HG03066 (cell line): Measurements from ENCODE around the gene SEMA4A.
"Not testable (repeated sequence)": the region's sequence is repeated elsewhere in the genome, so short reads cannot be mapped to it uniquely, and the experiment has no call there.

Experiments
- ATAC-seq: cut with Tn5 transposase; IDR thresholded peaks from one replicate; pipeline ENCODE4 v1.9.1; 2021; ENCODE audit warnings: low read depth; ENCODE audit not compliant: unreplicated experiment

The SEMA4A gene

DNA sequence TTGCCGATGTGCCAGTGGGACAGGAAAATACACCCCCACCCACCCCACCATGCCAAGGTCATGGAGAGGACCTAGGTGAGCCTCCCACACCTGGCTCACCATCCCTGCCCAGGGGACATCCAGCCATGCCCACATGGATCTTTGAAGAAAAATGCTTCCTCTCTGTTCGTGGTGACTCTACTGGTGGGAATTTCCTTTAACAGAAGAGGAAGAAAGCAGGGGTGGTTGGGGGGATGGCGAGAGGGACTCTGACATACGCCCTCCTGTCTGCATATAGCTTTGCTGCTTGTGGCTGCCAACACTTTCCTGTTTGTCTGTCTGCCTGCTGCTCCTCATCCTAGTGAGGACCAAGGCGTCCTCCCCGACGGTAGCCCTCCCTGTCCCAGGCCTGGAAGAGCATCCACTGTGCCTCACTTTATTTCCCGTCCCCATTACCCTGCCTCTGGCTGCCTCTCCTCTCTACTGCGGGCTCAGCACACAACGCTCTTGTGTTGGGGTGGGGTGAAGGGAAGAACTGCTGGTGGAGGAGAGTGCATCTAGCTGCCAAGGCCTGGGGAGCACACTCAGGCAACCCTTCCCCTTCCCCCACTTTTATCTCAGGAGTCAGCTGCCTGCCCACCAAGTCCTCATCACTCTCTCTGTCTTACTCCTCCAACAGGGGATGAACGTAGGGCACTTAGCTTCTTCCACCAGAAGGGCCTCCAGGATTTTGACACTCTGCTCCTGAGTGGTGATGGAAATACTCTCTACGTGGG is 2.5 kb downstream of the SEMA4A start:
- no peak for ATAC-seq

DNA sequence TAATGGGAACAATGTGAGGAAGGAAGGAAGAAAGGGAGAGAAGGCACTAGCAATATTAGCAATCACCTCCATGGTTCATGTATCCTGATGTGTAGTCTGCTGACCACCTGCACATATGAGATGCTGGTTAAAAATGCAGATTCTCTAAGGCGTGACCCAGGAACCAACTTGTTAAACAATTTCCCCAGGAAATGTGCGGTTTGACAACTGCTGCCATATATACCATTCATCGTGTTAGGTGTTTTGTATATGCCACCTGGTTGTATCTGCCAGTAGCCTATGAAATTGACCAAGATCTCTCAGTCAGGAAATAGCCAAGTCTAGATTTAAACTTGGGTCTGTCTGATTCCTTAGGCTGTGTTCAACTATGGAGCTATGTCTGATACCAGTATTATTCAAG is 4.1 kb downstream of the SEMA4A start:
- ATAC-seq, result no peak

- no peak for ATAC-seq
These were observed 4.6 kb downstream of the SEMA4A start for GRCh38 chr1:156157966-156158365.

DNA sequence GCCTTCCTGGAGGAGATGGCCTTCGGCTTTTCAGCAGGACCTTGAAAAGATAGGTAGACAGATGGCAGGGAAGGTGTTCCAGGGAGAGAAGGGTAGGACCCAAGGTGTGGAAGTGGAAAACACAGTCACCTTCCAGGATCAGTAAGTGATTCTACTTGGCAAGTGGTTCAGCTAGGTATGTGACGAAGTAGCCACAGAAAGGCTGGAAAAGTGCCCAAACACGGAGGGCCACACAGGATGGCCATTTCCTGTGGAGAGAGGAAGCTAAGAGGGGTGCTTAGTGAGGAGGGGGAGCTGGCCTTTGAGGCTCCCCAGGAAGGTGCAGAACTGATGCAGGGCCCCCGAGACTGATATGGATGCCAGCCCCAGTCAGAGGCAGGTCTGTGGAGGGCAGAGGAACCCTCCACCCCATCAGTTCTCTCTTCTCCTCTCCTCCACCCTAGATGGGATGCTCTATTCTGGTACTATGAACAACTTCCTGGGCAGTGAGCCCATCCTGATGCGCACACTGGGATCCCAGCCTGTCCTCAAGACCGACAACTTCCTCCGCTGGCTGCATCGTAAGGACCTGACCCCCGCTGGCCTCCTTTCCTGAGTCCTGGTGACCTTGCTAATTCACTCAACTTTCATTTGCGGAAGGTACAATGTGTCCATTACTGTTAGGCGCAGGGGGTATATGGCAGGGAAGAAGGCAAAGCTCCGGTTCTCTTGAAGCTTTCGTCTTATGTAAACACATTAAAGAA is 6.8 kb downstream of the SEMA4A start:
- no peak for ATAC-seq

GRCh38 chr1:156160743-156161171 is 7.4 kb downstream of the SEMA4A start:
- ATAC-seq, result no peak

GRCh38 chr1:156162430-156163037 is 9.1 kb downstream of the SEMA4A start:
- ATAC-seq, result no peak

- ATAC-seq, result no peak
These were observed 10.3 kb downstream of the SEMA4A start for GRCh38 chr1:156163712-156164111.

DNA sequence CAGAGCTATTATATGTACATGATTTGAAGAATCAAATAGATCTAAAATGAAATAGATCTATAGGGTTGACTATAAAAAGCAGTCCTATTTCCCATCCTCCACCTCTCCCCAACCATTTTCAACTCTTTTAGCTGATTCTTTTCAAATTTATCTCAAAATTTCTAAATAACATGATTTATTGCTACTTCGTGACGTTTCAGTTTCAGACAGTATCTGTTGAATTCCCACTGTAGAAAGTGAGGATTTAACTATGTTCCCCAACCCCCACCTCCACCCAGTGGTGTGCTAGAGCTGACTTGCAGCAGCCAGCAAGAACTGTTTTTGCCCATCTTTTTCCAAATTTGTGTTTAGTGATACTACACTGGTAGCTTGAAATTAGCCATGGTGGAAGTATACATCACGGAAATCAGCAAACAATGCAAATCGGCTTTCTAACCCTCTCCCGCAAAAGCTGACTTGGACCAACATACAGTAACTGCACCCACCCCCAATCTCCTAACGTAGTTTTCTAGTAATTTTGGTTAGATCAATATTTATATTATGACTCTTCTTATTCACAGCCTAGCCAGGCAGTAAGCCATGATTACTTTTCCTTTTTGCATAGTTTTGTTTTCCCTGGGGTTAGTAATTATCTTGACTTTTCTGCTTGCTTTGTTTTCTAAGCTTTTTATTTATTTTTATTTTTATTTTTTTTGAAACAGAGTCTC is 10.9 kb downstream of the SEMA4A start:
- no peak for ATAC-seq

DNA sequence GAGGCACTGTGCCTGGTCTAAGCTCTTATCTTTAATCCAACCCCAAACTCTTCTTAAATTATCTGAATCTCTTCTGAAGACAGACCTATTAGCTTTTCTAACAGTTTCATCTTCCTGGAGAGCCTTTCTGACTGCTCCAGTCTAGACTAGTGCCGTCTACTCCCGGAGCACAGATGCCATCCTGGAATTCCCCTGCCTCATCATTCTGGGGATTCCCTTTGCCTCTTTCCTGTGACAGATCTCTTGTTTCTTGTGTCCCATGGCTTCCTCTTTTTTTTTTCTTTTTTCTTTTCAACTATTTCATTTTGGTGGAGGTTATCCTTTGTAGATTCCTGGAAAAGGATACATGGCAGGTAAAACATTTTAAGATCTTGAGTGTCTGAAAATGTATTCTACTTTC is 11.7 kb downstream of the SEMA4A start:
- no peak for ATAC-seq

- ATAC-seq, result no peak
These were observed 14.2 kb downstream of the SEMA4A start for GRCh38 chr1:156167536-156167935.

- no peak for ATAC-seq
These were observed 19.5 kb downstream of the SEMA4A start for GRCh38 chr1:156172696-156173470.

DNA sequence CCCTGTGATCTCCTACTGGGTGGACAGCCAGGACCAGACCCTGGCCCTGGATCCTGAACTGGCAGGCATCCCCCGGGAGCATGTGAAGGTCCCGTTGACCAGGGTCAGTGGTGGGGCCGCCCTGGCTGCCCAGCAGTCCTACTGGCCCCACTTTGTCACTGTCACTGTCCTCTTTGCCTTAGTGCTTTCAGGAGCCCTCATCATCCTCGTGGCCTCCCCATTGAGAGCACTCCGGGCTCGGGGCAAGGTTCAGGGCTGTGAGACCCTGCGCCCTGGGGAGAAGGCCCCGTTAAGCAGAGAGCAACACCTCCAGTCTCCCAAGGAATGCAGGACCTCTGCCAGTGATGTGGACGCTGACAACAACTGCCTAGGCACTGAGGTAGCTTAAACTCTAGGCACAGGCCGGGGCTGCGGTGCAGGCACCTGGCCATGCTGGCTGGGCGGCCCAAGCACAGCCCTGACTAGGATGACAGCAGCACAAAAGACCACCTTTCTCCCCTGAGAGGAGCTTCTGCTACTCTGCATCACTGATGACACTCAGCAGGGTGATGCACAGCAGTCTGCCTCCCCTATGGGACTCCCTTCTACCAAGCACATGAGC is 23.3 kb downstream of the SEMA4A start:
- no peak for ATAC-seq

DNA sequence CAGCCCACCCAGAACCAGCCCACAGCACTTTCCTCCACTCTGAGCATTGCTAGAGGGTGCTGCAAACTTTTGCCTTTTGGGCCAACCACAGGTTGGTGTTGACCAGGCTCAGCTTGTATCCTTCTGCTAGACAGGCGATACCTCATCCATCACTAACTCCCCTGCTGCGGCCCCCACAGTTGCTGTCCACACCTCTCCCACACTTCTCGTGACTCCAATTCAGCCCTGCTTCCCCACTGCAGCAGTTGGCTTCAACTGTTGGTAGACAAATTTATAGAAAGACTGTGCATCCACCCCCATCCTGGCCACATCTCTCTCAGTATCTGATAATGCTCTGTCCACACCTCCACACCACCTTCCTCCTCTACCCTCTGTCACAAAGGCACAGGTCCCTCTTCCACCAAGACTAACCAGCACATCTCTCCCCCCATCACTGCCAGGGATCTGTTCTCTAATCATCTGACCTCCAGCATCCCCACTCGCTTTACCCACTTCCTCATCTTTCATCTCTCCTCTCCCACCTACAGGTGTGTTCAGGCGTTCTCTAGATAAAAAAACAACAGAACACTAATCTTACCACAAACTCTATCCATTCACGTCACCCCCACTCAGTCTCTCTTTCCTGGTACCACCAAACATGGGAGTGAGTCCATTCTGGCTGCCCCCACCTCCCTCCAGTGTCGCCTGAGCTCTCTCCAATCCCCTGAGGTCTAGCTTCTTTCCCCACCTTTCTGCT is 24.7 kb downstream of the SEMA4A start:
- no peak for ATAC-seq

DNA sequence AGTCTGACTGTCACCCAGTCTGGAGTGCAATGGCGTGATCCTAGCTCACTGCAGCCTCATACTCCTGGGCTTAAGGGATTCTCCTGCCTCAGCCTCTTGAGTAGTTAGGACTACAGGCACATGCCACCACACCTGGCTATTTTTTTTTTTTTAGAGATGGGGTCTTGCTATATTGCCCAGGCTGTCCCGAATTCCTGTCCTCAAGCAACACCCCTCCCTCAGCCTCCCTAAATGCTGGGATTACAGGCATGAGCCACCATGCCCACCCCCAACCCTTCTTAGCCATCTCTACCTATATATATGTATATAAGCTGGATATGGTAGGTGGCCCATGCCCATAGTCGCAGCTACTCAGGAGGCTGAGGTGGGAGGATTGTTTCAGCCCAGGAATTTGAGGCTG is 27.1 kb downstream of the SEMA4A start:
- no peak for ATAC-seq

DNA sequence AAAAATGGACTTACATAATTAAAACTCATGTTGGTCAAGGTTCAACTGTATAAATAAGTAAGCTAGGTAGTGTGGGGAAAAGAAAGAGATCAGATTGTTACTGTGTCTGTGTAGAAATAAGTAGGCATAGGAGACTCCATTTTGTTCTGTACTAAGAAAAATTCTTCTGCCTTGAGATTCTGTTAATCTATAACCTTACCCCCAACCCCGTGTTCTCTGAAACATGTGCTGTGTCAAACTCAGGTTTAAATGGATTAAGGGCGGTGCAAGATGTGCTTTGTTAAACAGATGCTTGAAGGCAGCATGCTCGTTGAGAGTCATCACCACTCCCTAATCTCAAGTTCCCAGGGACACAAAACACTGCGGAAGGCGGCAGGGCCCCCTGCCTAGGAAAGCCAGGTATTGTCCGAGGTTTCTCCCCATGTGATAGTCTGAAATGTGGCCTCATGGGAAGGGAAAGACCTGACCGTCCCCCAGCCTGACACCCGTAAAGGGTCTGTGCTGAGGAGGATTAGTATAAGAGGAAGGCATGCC is 28.1 kb downstream of the SEMA4A start:
- ATAC-seq, result not testable (repeated sequence)

DNA sequence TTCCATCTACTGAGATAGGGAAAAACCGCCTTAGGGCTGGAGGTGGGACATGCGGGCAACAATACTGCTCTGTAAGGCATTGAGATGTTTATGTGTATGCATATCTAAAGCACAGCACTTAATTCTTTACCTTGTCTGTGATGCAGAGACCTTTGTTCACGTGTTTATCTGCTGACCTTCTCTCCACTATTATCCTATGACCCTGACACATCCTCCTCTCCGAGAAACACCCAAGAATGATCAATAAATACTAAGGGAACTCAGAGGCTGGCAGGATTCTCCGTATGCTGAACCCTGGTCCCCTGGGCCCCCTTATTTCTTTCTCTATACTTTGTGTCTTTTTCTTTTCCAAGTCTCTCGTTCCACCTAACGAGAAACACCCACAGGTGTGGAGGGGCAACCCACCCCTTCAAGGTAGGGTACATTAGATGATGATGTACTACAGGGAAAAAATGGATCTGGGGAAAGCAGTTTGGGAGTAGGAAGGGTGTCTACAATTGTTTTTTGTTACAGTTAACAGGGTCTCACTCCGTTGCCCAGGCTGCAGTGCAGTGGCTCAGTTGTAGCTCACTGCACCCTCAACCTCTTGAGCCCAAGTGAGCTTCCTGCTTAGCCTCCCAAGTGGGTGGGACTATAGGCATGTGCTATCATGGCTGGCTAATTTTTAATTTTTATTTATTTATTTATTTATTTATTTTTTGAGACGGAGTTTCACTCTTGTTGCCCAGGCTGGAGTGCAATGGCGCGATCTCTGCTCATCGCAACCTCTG is 28.8 kb downstream of the SEMA4A start:
- ATAC-seq, result not testable (repeated sequence)

- ATAC-seq, result not testable (repeated sequence)
These were observed 33.2 kb downstream of the SEMA4A start for GRCh38 chr1:156186347-156187177.
